ENCODE results near the gene ZKSCAN3. TPM values are rescaled to one million over a fixed set of nuclear protein-coding genes. Genes with fewer than 3 reads are reported as not detected.
A peak's percentile ranks its signal among the peaks of the same experiment; 100 is the strongest.
"Not testable (repeated sequence)": the region's sequence is repeated elsewhere in the genome, so short reads cannot be mapped to it uniquely, and the experiment has no call there.

Gene ZKSCAN3
- total RNA-seq, 1 experiment from 2014 or later, result 3.4 TPM

- no peak for DNase-seq (ENCODE audit: low read depth)
These were observed 9.2 kb upstream of the ZKSCAN3 start for GRCh38 chr6:28340310-28341095.

- DNase-seq (ENCODE audit: low read depth), result no peak
These were observed 5.7 kb upstream of the ZKSCAN3 start for GRCh38 chr6:28343898-28344677.

GRCh38 chr6:28345201-28345600 lies 4.5 kb upstream of the ZKSCAN3 start:
- no peak for DNase-seq (ENCODE audit: low read depth)

- DNase-seq (ENCODE audit: low read depth), result no peak
These were observed 2.6 kb upstream of the ZKSCAN3 start for GRCh38 chr6:28347119-28347518.

GRCh38 chr6:28349344-28349891 lies 329 bp upstream of the ZKSCAN3 start:
- no peak for DNase-seq (ENCODE audit: low read depth)

- no peak for DNase-seq (ENCODE audit: low read depth)
These were observed 1.3 kb downstream of the ZKSCAN3 start for GRCh38 chr6:28351087-28351486.

GRCh38 chr6:28351493-28351925 lies 1.8 kb downstream of the ZKSCAN3 start:
- DNase-seq (ENCODE audit: low read depth), result no peak

- DNase-seq (ENCODE audit: low read depth), result peak; percentile 18
These were observed 3.6 kb downstream of the ZKSCAN3 start for GRCh38 chr6:28353356-28353755.

GRCh38 chr6:28353981-28354676 lies 4.4 kb downstream of the ZKSCAN3 start:
- peak; percentile 87 for DNase-seq (ENCODE audit: low read depth)

- DNase-seq (ENCODE audit: low read depth), result no peak
These were observed 5.2 kb downstream of the ZKSCAN3 start for GRCh38 chr6:28354688-28355554.

GRCh38 chr6:28355743-28356665 lies 6.3 kb downstream of the ZKSCAN3 start:
- DNase-seq (ENCODE audit: low read depth), result peak; percentile 83

- no peak for DNase-seq (ENCODE audit: low read depth)
These were observed 6.9 kb downstream of the ZKSCAN3 start for GRCh38 chr6:28356666-28357020.

GRCh38 chr6:28357036-28357435 lies 7.3 kb downstream of the ZKSCAN3 start:
- DNase-seq (ENCODE audit: low read depth), result no peak

GRCh38 chr6:28359562-28359961 lies 9.8 kb downstream of the ZKSCAN3 start:
- DNase-seq (ENCODE audit: low read depth), result not testable (repeated sequence)

GRCh38 chr6:28360961-28361360 lies 11.2 kb downstream of the ZKSCAN3 start:
- DNase-seq (ENCODE audit: low read depth), result no peak

GRCh38 chr6:28365590-28365989 lies 15.8 kb downstream of the ZKSCAN3 start:
- not testable (repeated sequence) for DNase-seq (ENCODE audit: low read depth)

GRCh38 chr6:28368522-28368921 lies 18.8 kb downstream of the ZKSCAN3 start:
- DNase-seq (ENCODE audit: low read depth), result no peak

GRCh38 chr6:28369463-28369862 lies 19.7 kb downstream of the ZKSCAN3 start:
- DNase-seq (ENCODE audit: low read depth), result no peak

- DNase-seq (ENCODE audit: low read depth), result no peak
These were observed 20.7 kb downstream of the ZKSCAN3 start for GRCh38 chr6:28370440-28370839.

- DNase-seq (ENCODE audit: low read depth), result no peak
These were observed 21.5 kb downstream of the ZKSCAN3 start for GRCh38 chr6:28371280-28371679.

Measured in HT1080 (cell line).